GM11168 (cell line): ENCODE data around the gene CDK6.
"Not testable (repeated sequence)": the region's sequence is repeated elsewhere in the genome, so short reads cannot be mapped to it uniquely, and the experiment has no call there.

Source experiments
- in situ Hi-C: fragments of 300-500 bp; cut with MboI; formaldehyde crosslinking; loops from one replicate; pipeline ENCODE4 v1.12.0; 2022; ENCODE audit warnings: low sequenced_read_pairs; ENCODE audit not compliant: unreplicated experiment

Gene CDK6

GRCh38 chr7:92621026-92621540 lies 215.3 kb downstream of the CDK6 start:
- in situ Hi-C loops, result loop anchor here (10.0 kb wide), 2 partner anchors 214 to 434 kb away; partner anchors contain the start of gene CDK6

- in situ Hi-C loops, result no loop called here
Observed at GRCh38 chr7:92615861-92616260, 220.5 kb downstream of the CDK6 start.

GRCh38 chr7:92614660-92615174 lies 221.7 kb downstream of the CDK6 start:
- in situ Hi-C loops, result no loop called here

- in situ Hi-C loops, result no loop called here
Observed at GRCh38 chr7:92613720-92614119, 222.7 kb downstream of the CDK6 start.

- in situ Hi-C loops, result no loop called here
Observed at GRCh38 chr7:92613214-92613613, 223.2 kb downstream of the CDK6 start.

- in situ Hi-C loops, result no loop called here
Observed at GRCh38 chr7:92612501-92612900, 223.9 kb downstream of the CDK6 start.

GRCh38 chr7:92611735-92612134 lies 224.6 kb downstream of the CDK6 start:
- in situ Hi-C loops, result no loop called here

- in situ Hi-C loops, result no loop called here
Observed at GRCh38 chr7:92609921-92610518, 226.4 kb downstream of the CDK6 start.

- in situ Hi-C loops, result no loop called here
Observed at GRCh38 chr7:92608380-92609322, 227.7 kb downstream of the CDK6 start.

- in situ Hi-C loops, result no loop called here
Observed at GRCh38 chr7:92606985-92607384, 229.4 kb downstream of the CDK6 start.

- in situ Hi-C loops, result not testable (repeated sequence)
Observed at GRCh38 chr7:92604517-92604916, 231.9 kb downstream of the CDK6 start.

GRCh38 chr7:92603089-92603445 lies 233.3 kb downstream of the CDK6 start:
- in situ Hi-C loops, result no loop called here

- in situ Hi-C loops, result no loop called here
Observed at GRCh38 chr7:92602352-92603088, 233.9 kb downstream of the CDK6 start.

- in situ Hi-C loops, result no loop called here
Observed at GRCh38 chr7:92598310-92598981, 237.9 kb downstream of the CDK6 start.

GRCh38 chr7:92595281-92595680 lies 241.1 kb downstream of the CDK6 start:
- in situ Hi-C loops, result no loop called here

- in situ Hi-C loops, result no loop called here
Observed at GRCh38 chr7:92594746-92595145, 241.6 kb downstream of the CDK6 start.

- in situ Hi-C loops, result no loop called here
Observed at GRCh38 chr7:92590711-92591310, 245.6 kb downstream of the CDK6 start.

- in situ Hi-C loops, result no loop called here
Observed at GRCh38 chr7:92589056-92589455, 247.3 kb downstream of the CDK6 start.

- in situ Hi-C loops, result no loop called here
Observed at GRCh38 chr7:92588561-92588960, 247.8 kb downstream of the CDK6 start.

- in situ Hi-C loops, result no loop called here
Observed at GRCh38 chr7:92586841-92587240, 249.5 kb downstream of the CDK6 start.
